CD4-positive, alpha-beta T cell (primary cell): ENCODE data around the gene CIZ1. TPM values are rescaled to one million over a fixed set of nuclear protein-coding genes. Genes with fewer than 3 reads are reported as not detected.

Experiments used
- ATAC-seq: fragments of 200-7000 bp; cut with Tn5 transposase; one replicate; pipeline ENCODE4 v1.10.0; 2022; ENCODE audit warnings: mild to moderate bottlenecking; ENCODE audit not compliant: poor library complexity
- CTCF ChIA-PET: fragments of 350-600 bp; sonication (Branson Sonifier 250); formaldehyde crosslinking; loops from one replicate; lab custom pipeline; 2021; ENCODE audit warnings: antibody characterized with exemption, inconsistent platforms; lab: Charles Lee
- POLR2A ChIA-PET: fragments of 350-600 bp; sonication (Branson Sonifier 250); formaldehyde crosslinking; loops from one replicate; lab custom pipeline; 2021; ENCODE audit warnings: antibody characterized with exemption, inconsistent platforms; lab: Charles Lee
- DNase-seq, 14 experiments: peaks; one replicate each; pipeline ENCODE4 v3.0.0-alpha.2; 2013 to 2020; ENCODE audit warnings: mixed read lengths in 2 of 14
- H3K27ac ChIP-seq, 2 donors: one replicate each; pipeline versions ENCODE4 v1.5.1 to v1.7.0; 2013; ENCODE audit warnings: low read length in 2 of 2, low read depth in 1 of 2, mild to moderate bottlenecking in 1 of 2
- H3K27me3 ChIP-seq, 2 experiments: 1 replicate in 1 of 2; 2 replicates in 1 of 2; pipeline versions ENCODE4 v1.6.1 to v1.7.0; 2013; ENCODE audit warnings: low read length in 2 of 2, control low read depth in 1 of 2, mild to moderate bottlenecking in 1 of 2, moderate library complexity in 1 of 2; ENCODE audit not compliant: insufficient read depth in 2 of 2, control insufficient read depth in 1 of 2
- H3K36me3 ChIP-seq: one replicate; pipeline ENCODE4 v1.6.1; 2013; ENCODE audit warnings: low read length, control low read depth; ENCODE audit not compliant: insufficient read depth
- H3K4me1 ChIP-seq: one replicate; pipeline ENCODE4 v1.6.1; 2013; ENCODE audit warnings: low read length, control low read depth; ENCODE audit not compliant: insufficient read depth
- H3K4me3 ChIP-seq: one replicate; pipeline ENCODE4 v1.5.1; 2013; ENCODE audit warnings: mild to moderate bottlenecking, low read length, moderate library complexity
- H3K9me3 ChIP-seq, 2 experiments: 1 replicate in 1 of 2; 2 replicates in 1 of 2; pipeline versions ENCODE4 v1.6.1 to v1.7.0; 2013; ENCODE audit warnings: low read length in 2 of 2, mild to moderate bottlenecking in 2 of 2, control low read depth in 1 of 2, moderate library complexity in 1 of 2; ENCODE audit not compliant: control insufficient read depth in 1 of 2, insufficient read depth in 1 of 2
- H3K27ac Mint-ChIP-seq: one replicate; pipeline ENCODE4 v1.8.0; 2020; ENCODE audit warnings: mixed read lengths
- H3K27me3 Mint-ChIP-seq: one replicate; pipeline ENCODE4 v1.8.0; 2021; ENCODE audit warnings: mixed read lengths
- H3K36me3 Mint-ChIP-seq: one replicate; pipeline ENCODE4 v1.8.0; 2021; ENCODE audit warnings: low read depth, mixed read lengths
- H3K4me1 Mint-ChIP-seq: one replicate; pipeline ENCODE4 v1.8.0; 2021; ENCODE audit warnings: low read depth, mixed read lengths
- H3K4me3 Mint-ChIP-seq: one replicate; pipeline ENCODE4 v1.8.0; 2020; ENCODE audit warnings: mild to moderate bottlenecking, mixed read lengths
- H3K9me3 Mint-ChIP-seq: one replicate; pipeline ENCODE4 v1.8.0; 2020; ENCODE audit warnings: mixed read lengths
- intact Hi-C, 2 experiments: fragments of 100-400 bp; cut with DNase I in 1 of 2; cut with micrococcal nuclease in 1 of 2; formaldehyde crosslinking; loops; one replicate each; pipeline versions ENCODE4 v1.15.1 to v1.9.0; 2023 to 2025; cut with DNase I, micrococcal nuclease
- total RNA-seq, 174 experiments: library from RNA in 2 of 174; stranded (reverse) in 2 of 174; gene quantifications; one replicate each; pipeline ENCODE4 v1.2.3 and lab custom pipeline; 2021 to 2026
- TF ChIP-seq, protein P1 (sequence below): fragments of 200-600 bp; IDR thresholded peaks from one replicate; pipeline ENCODE4 v1.8.0; 2022; ENCODE audit warnings: antibody characterized with exemption, mild to moderate bottlenecking

Gene CIZ1
- total RNA-seq, 2 experiments from 2014 or later = 106 to 107 TPM

DNA sequence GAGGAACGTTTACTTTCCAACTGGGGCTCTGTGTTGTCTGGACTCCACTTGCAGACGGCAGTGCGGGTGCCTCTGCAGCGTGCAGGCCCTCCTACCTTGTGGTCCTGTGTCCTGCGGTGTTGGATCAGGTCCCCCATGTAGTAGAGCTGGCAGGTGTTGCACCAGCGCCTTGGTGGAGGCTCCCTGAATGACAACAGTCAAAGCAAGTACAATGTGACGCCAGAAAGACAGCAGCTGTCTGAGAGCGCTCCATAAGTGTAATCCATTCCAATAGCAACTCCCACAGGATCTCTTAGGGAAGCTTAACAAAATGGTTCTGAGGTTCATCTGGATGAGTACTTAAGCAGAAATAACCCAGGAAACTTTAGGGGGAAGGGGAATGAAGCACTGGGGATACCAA, 21.4 kb downstream of the CIZ1 start:
- Mint-ChIP-seq H3K36me3 (peaks cover 63% of the 10 kb centered on the region), H3K27ac (no peak overlapping the region), H3K27me3 (no peaks in the 10 kb centered on the region), H3K9me3 (no peaks in the 10 kb centered on the region), H3K4me3 (no peak overlapping the region), H3K4me1 (no peaks in the 10 kb centered on the region)
- TF ChIP-seq, protein P1, sequence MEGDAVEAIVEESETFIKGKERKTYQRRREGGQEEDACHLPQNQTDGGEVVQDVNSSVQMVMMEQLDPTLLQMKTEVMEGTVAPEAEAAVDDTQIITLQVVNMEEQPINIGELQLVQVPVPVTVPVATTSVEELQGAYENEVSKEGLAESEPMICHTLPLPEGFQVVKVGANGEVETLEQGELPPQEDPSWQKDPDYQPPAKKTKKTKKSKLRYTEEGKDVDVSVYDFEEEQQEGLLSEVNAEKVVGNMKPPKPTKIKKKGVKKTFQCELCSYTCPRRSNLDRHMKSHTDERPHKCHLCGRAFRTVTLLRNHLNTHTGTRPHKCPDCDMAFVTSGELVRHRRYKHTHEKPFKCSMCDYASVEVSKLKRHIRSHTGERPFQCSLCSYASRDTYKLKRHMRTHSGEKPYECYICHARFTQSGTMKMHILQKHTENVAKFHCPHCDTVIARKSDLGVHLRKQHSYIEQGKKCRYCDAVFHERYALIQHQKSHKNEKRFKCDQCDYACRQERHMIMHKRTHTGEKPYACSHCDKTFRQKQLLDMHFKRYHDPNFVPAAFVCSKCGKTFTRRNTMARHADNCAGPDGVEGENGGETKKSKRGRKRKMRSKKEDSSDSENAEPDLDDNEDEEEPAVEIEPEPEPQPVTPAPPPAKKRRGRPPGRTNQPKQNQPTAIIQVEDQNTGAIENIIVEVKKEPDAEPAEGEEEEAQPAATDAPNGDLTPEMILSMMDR = no peak
- ChIA-PET POLR2A (interaction anchor here (1.8 kb wide), 1 partner anchor 9 kb away, joined by 6 read pairs; the partner anchor contains the start of gene BBLN), CTCF (no interaction called here)
- Histone ChIP-seq H3K4me3 (no peak overlapping the region), H3K27me3 (no peaks in the 10 kb centered on the region), H3K4me1 (no peaks in the 10 kb centered on the region), H3K27ac (no peak overlapping the region), H3K36me3 (peaks cover 50% of the 10 kb centered on the region), H3K9me3 (no peaks in the 10 kb centered on the region)
- DNase-seq (no peak), ATAC-seq (no peak)
- intact Hi-C loops = no loop called here

- no peak overlapping the region for H3K27ac Mint-ChIP-seq
- H3K36me3 ChIP-seq = peaks cover 51% of the 10 kb centered on the region
- ChIA-PET CTCF (no interaction called here), POLR2A (interaction anchor here (1.8 kb wide), 1 partner anchor 9 kb away, joined by 6 read pairs; the partner anchor contains the start of gene BBLN)
- no peak overlapping the region for H3K4me3 Mint-ChIP-seq
- no peaks in the 10 kb centered on the region for H3K9me3 ChIP-seq
- intact Hi-C loops = no loop called here
- H3K27me3 Mint-ChIP-seq = no peaks in the 10 kb centered on the region
- H3K4me1 Mint-ChIP-seq = no peaks in the 10 kb centered on the region
- no peaks in the 10 kb centered on the region for H3K4me1 ChIP-seq
- H3K36me3 Mint-ChIP-seq = peaks cover 61% of the 10 kb centered on the region
- TF ChIP-seq, protein P1 = no peak
- ATAC-seq (no peak), DNase-seq (no peak)
- no peak overlapping the region for H3K27ac ChIP-seq
- no peaks in the 10 kb centered on the region for H3K27me3 ChIP-seq
- no peak overlapping the region for H3K4me3 ChIP-seq
- no peaks in the 10 kb centered on the region for H3K9me3 Mint-ChIP-seq
Measured at GRCh38 chr9:128169492-128169891, 21.9 kb downstream of the CIZ1 start.

DNA sequence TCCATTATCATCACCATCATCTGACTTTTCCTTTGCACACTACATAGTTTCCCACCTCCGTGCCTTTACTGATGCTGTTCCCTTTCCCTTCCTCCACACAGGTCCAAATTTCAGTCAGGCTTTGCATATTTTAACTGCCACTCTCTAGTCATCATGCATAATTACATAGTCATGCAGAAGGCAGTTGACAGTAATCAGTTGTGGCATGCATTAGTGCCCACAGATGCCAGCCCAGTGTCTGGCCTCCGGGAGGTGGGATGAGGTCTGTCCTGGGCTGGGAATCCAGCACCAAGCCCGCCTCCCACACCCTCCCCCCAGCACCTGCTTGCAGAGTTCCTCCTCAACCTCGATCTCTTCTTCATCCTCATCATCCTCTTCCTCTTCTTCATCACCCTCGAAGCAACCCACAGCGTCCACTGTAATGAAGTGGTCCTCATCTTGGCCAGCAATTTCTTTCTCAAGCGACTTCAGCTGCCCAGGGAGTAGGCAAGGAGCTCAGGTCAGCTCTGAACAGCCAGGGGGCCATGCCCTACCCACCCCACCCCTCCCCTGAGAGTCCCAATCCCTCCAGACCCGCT, 22.6 kb downstream of the CIZ1 start:
- no peaks in the 10 kb centered on the region for H3K9me3 Mint-ChIP-seq
- TF ChIP-seq, protein P1 = no peak
- intact Hi-C loops = no loop called here
- no peaks in the 10 kb centered on the region for H3K27me3 ChIP-seq
- H3K36me3 ChIP-seq = peaks cover 52% of the 10 kb centered on the region
- H3K27ac ChIP-seq = no peak overlapping the region
- H3K4me3 ChIP-seq = no peak overlapping the region
- ChIA-PET CTCF (no interaction called here), POLR2A (interaction anchor here (1.8 kb wide), 1 partner anchor 8 kb away, joined by 6 read pairs; the partner anchor contains the start of gene BBLN)
- ATAC-seq (no peak), DNase-seq (no peak)
- no peaks in the 10 kb centered on the region for H3K4me1 Mint-ChIP-seq
- no peaks in the 10 kb centered on the region for H3K9me3 ChIP-seq
- no peaks in the 10 kb centered on the region for H3K27me3 Mint-ChIP-seq
- no peaks in the 10 kb centered on the region for H3K4me1 ChIP-seq
- no peak overlapping the region for H3K27ac Mint-ChIP-seq
- peaks cover 62% of the 10 kb centered on the region for H3K36me3 Mint-ChIP-seq
- no peak overlapping the region for H3K4me3 Mint-ChIP-seq
